Endothelial cell of umbilical vein (primary cell): Measurements from ENCODE around the gene C14orf119. TPM values are rescaled to one million over a fixed set of nuclear protein-coding genes. Genes with fewer than 3 reads are reported as not detected.

ENCODE experiments used
- BruUV-seq: library from RNA; stranded (reverse); fragments of 400-500 nt; replicated peaks from 2 replicates; lab custom pipeline; 2021; lab: Mats Ljungman, UMichigan
- CTCF ChIA-PET: fragments of 300-600, 350-600 bp; sonication (Branson Sonifier 250); formaldehyde crosslinking; loops from one replicate; lab custom pipeline; 2021; ENCODE audit warnings: antibody characterized with exemption, inconsistent platforms; lab: Charles Lee
- POLR2A ChIA-PET: fragments of 300-600, 350-600 bp; sonication (Branson Sonifier 250); formaldehyde crosslinking; loops from one replicate; lab custom pipeline; 2021; ENCODE audit warnings: antibody characterized with exemption, inconsistent platforms; lab: Charles Lee
- DNase-seq: peaks from one replicate; pipeline ENCODE4 v3.0.0-alpha.2; 2011; ENCODE audit warnings: low read depth, low spot score
- FAIRE-seq: peaks from 2 replicates; lab custom pipeline; 2011; peaks lifted over from hg19 to GRCh38; lab: Jason Lieb, UNC
- H2AFZ ChIP-seq: 2 replicates; pipeline ENCODE4 v1.6.0; 2012; ENCODE audit warnings: low read depth, low read length, control low read depth, inconsistent platforms
- H3K27ac ChIP-seq: 2 replicates; pipeline ENCODE4 v1.5.1; 2011; ENCODE audit warnings: low read depth, mild to moderate bottlenecking, control low read depth, low read length, moderate library complexity; ENCODE audit not compliant: insufficient read depth
- H3K27me3 ChIP-seq, 2 experiments: 2 replicates each; pipeline versions ENCODE4 v1.6.0 to v1.6.1; 2011; ENCODE audit warnings: low read length in 2 of 2, mixed read lengths in 1 of 2; ENCODE audit not compliant: control insufficient read depth in 2 of 2, insufficient read depth in 2 of 2
- H3K36me3 ChIP-seq, 2 experiments: 2 replicates in 1 of 2; 3 replicates in 1 of 2; pipeline ENCODE4 v1.5.1; 2011; ENCODE audit warnings: low read length in 2 of 2, mild to moderate bottlenecking in 1 of 2, moderate library complexity in 1 of 2; ENCODE audit not compliant: control insufficient read depth in 2 of 2, insufficient read depth in 2 of 2; ENCODE audit errors: extremely low read depth in 1 of 2
- H3K4me1 ChIP-seq: 3 replicates; pipeline ENCODE4 v1.5.1; 2011; ENCODE audit warnings: mild to moderate bottlenecking, low read length; ENCODE audit not compliant: control insufficient read depth, insufficient read depth; ENCODE audit errors: extremely low read depth
- H3K4me2 ChIP-seq: 2 replicates; pipeline ENCODE4 v1.6.1; 2011; ENCODE audit warnings: low read length, control low read depth, mixed read lengths; ENCODE audit not compliant: insufficient read depth
- H3K4me3 ChIP-seq, 3 experiments: fragments of 200-600 bp in 1 of 3; sonication (generic), shearing (Covaris generic) in 1 of 3; replicated peaks in 1 of 3; 2 replicates each; pipeline ENCODE4 v1.5.1; 2011 to 2016; ENCODE audit warnings: control low read depth in 3 of 3, low read length in 3 of 3, mild to moderate bottlenecking in 2 of 3, inconsistent platforms in 1 of 3, low read depth in 1 of 3, moderate library complexity in 1 of 3; ENCODE audit not compliant: insufficient read depth in 1 of 3
- H3K79me2 ChIP-seq: 2 replicates; pipeline ENCODE4 v1.6.0; 2012; ENCODE audit warnings: low read length, inconsistent platforms; ENCODE audit not compliant: control insufficient read depth, insufficient read depth
- H3K9ac ChIP-seq: replicated peaks from 2 replicates; pipeline ENCODE3; 2011; ENCODE audit warnings: low read length, control low read depth; ENCODE audit not compliant: insufficient read depth; ENCODE audit errors: extremely low read depth
- H3K9me1 ChIP-seq: replicated peaks from 3 replicates; pipeline ENCODE4 v1.6.0; 2011; ENCODE audit warnings: mild to moderate bottlenecking, low read length; ENCODE audit not compliant: control insufficient read depth, insufficient read depth; ENCODE audit errors: extremely low read depth
- H3K9me3 ChIP-seq: replicated peaks from 2 replicates; pipeline ENCODE4 v1.5.1; 2012; ENCODE audit warnings: low read length, inconsistent platforms; ENCODE audit not compliant: control insufficient read depth, insufficient read depth
- H4K20me1 ChIP-seq: replicated peaks from 2 replicates; pipeline ENCODE3; 2011; ENCODE audit warnings: mild to moderate bottlenecking, low read length; ENCODE audit not compliant: control insufficient read depth, insufficient read depth; ENCODE audit errors: extremely low read depth
- FOS ChIP-seq: IDR thresholded peaks from 2 replicates; pipeline ENCODE4 v1.6.1; 2011; ENCODE audit warnings: mild to moderate bottlenecking, low read length, moderate library complexity, borderline replicate concordance; ENCODE audit not compliant: insufficient read depth
- GATA2 ChIP-seq: IDR thresholded peaks from 2 replicates; pipeline ENCODE4 v1.7.0; 2011; ENCODE audit warnings: low read depth, mild to moderate bottlenecking, moderate library complexity, mixed read lengths, low read length; ENCODE audit not compliant: insufficient read length, insufficient read depth
- JUN ChIP-seq: IDR thresholded peaks from 2 replicates; pipeline ENCODE4 v1.6.1; 2011; ENCODE audit warnings: borderline replicate concordance, low read depth; ENCODE audit not compliant: insufficient read length, insufficient read depth
- POLR2AphosphoS5 ChIP-seq: IDR thresholded peaks from 2 replicates; pipeline ENCODE4 v1.6.1; 2012; ENCODE audit warnings: low read depth, mild to moderate bottlenecking, control low read depth, low read length, moderate library complexity; ENCODE audit not compliant: insufficient read depth
- dilution Hi-C: fragments of 300-500 bp; cut with MboI; formaldehyde crosslinking; loops from one replicate; pipeline ENCODE4 v1.15.0; 2019; ENCODE audit warnings: low sequenced_read_pairs; ENCODE audit not compliant: extremely low pct_ligation_motif_present
- intact Hi-C: fragments of 100-400 bp; cut with micrococcal nuclease; formaldehyde crosslinking; loops from one replicate; pipeline ENCODE4 v1.10.0; 2022
- polyA plus RNA-seq, 4 experiments: library from polyadenylated mRNA; depleted of rRNA in 3 of 4; stranded (reverse) in 3 of 4; unstranded in 1 of 4; fragments of >200 nt; gene quantifications; 2 replicates each; pipeline versions ENCODE4 v1.2.1 to v1.2.3, GENCODE V29; 2011 to 2012; ENCODE audit warnings: missing spikeins in 1 of 4
- total RNA-seq: library from RNA; stranded (reverse); gene quantifications from 2 replicates; pipeline ENCODE4 v1.2.3, GENCODE V29; 2021
- TF ChIP-seq, protein P1 (sequence below), 2 donors: IDR thresholded peaks; 1 replicate in 1 of 2; 2 replicates in 1 of 2; pipeline ENCODE4 v1.5.1; 2011; ENCODE audit warnings: low read length in 2 of 2, mild to moderate bottlenecking in 2 of 2, moderate library complexity in 2 of 2, control low read depth in 1 of 2, inconsistent platforms in 1 of 2, low read depth in 1 of 2; ENCODE audit not compliant: insufficient read depth in 1 of 2; ENCODE audit errors: extremely low read depth in 1 of 2

C14orf119 gene
- total and polyA plus RNA-seq, 2 donors (not counting 3 experiments of a cell fraction or from before 2014, with no cell fraction given) = 58.3 to 60.5 TPM

DNA sequence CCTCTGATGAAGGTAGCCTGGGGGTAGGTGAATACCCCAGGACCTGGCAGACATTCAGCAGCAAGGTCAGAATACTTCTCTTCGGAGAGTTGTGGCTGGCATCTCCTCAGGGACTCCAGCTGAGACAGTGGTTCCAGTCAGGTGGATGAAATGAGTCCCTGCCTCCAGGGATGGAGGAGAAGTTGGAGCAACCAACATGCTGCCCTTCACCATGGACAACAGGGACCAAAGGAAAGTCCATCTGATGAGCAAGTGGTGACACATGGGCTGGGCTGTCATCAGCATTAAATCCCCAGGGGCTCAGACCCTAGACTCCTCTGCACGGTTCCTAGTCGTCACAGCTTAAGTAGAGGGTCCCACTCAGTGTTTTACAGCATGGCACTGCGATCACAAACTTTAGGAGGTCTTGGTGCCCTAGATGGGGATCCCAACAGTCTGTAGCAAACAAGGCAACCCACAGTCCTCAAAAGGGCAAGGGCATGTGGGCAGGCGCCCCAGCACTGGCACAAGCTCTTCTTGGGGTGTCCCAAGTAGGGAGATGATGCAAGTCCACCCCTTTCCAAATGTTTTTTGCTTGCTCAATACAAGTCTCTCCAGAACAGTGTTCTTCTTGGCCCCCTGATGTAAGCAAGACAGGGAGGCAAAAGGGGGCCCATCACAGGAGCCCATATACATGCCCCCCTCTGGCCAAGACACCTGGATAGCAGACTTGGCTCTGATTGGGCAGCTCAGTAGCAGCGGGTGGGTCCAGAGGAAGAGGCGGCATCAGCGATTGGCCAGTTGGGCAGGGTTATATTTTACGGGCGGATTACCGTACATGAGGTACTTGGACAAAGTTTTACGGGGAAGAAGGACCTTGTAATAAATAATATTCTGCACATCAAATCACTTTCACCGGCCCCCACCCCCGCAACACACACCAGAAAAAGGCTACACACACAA, 27.2 kb upstream of the C14orf119 start:
- POLR2A ChIA-PET = interaction anchor here (1.0 to 1.2 kb wide), 4 partner anchors 10 to 139 kb away, joined by 3 to 8 read pairs (median 5); partner anchors contain the start of genes ACIN1, AJUBA, C14orf119 and PRMT5
- Histone ChIP-seq H3K36me3 (peaks cover 39 to 40% of the 10 kb centered on the region in 2 experiments), H2AFZ (no peak overlapping the region), H3K9me1 (no peaks in the 10 kb centered on the region), H3K79me2 (peaks cover 57% of the 10 kb centered on the region), H3K9me3 (no peaks in the 10 kb centered on the region), H3K27me3 (no peaks in the 10 kb centered on the region), H3K27ac (no peak overlapping the region), H3K4me1 (peaks cover 34% of the 10 kb centered on the region), H3K4me3 (no peak overlapping the region), H3K9ac (no peak overlapping the region), H4K20me1 (peaks cover 4% of the 10 kb centered on the region), H3K4me2 (no peak overlapping the region)
- TF ChIP-seq GATA2 = no peak
- no peak for TF ChIP-seq POLR2AphosphoS5
- no peak for TF ChIP-seq FOS
- TF ChIP-seq, protein P1, sequence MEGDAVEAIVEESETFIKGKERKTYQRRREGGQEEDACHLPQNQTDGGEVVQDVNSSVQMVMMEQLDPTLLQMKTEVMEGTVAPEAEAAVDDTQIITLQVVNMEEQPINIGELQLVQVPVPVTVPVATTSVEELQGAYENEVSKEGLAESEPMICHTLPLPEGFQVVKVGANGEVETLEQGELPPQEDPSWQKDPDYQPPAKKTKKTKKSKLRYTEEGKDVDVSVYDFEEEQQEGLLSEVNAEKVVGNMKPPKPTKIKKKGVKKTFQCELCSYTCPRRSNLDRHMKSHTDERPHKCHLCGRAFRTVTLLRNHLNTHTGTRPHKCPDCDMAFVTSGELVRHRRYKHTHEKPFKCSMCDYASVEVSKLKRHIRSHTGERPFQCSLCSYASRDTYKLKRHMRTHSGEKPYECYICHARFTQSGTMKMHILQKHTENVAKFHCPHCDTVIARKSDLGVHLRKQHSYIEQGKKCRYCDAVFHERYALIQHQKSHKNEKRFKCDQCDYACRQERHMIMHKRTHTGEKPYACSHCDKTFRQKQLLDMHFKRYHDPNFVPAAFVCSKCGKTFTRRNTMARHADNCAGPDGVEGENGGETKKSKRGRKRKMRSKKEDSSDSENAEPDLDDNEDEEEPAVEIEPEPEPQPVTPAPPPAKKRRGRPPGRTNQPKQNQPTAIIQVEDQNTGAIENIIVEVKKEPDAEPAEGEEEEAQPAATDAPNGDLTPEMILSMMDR (IDR thresholded peaks at IDR 0.05; ENCODE audit: extremely low read depth in 1 of 2, insufficient read depth in 1 of 2, low read depth in 1 of 2, low read length in 2 of 2) = no peak
- no peak for TF ChIP-seq JUN
- FAIRE-seq (no peak), DNase-seq (no peak)
- BruUV-seq = no TSS peak
- dilution Hi-C loops = loop anchor here (10.0 kb wide), 1 partner anchor 83 kb away; the partner anchor contains the start of gene AJUBA
- CTCF ChIA-PET = interaction anchor here (0.7 to 2.0 kb wide), 51 partner anchors 8 to 517 kb away, joined by 3 to 141 read pairs (median 6); partner anchors contain the start of genes ACIN1, AJUBA, C14orf119 and CDH24
- intact Hi-C loops = no loop called here
